Muscle of arm (tissue), 12 donors: ENCODE data around the gene HMMR. TPM values are rescaled to one million over a fixed set of nuclear protein-coding genes. Genes with fewer than 3 reads are reported as not detected.
"Not testable (repeated sequence)": the region's sequence is repeated elsewhere in the genome, so short reads cannot be mapped to it uniquely, and the experiment has no call there.

ENCODE experiments used
- DNase-seq: peaks from one replicate; pipeline ENCODE4 v3.0.0-alpha.2; 2013
- polyA plus RNA-seq, 12 donors: library from polyadenylated mRNA; unstranded; fragments of 120-200 nt; gene quantifications; one replicate each; pipeline ENCODE4 v1.2.1, GENCODE V29; 2013; ENCODE audit not compliant: insufficient read length in 12 of 12

HMMR gene
- polyA plus RNA-seq, 12 donors = 6.9 to 20.1 (median 12.2) TPM; not detected in 1

- DNase-seq = peak; percentile 96
These were observed 45.1 kb downstream of the HMMR start, which contains the start of gene MAT2B for GRCh38 chr5:163505368-163506094. Gene MAT2B (plus strand): TSS chr5:163505619. CDS start chr5:163505687, 68 bp downstream.

- DNase-seq = no peak
These were observed 45.6 kb downstream of the HMMR start for GRCh38 chr5:163506095-163506457.

- DNase-seq = no peak
These were observed 46.3 kb downstream of the HMMR start for GRCh38 chr5:163506726-163507125.

- no peak for DNase-seq
These were observed 48.3 kb downstream of the HMMR start for GRCh38 chr5:163508753-163509152.

GRCh38 chr5:163509291-163509951 lies 49.0 kb downstream of the HMMR start:
- no peak for DNase-seq

GRCh38 chr5:163512526-163512925 lies 52.1 kb downstream of the HMMR start:
- DNase-seq = no peak

GRCh38 chr5:163525096-163525495 lies 64.7 kb downstream of the HMMR start:
- DNase-seq = no peak

GRCh38 chr5:163529698-163530097 lies 69.3 kb downstream of the HMMR start:
- no peak for DNase-seq

GRCh38 chr5:163531272-163531671 lies 70.8 kb downstream of the HMMR start:
- DNase-seq = no peak

- no peak for DNase-seq
These were observed 72.0 kb downstream of the HMMR start for GRCh38 chr5:163532171-163533084.

- no peak for DNase-seq
These were observed 72.8 kb downstream of the HMMR start for GRCh38 chr5:163533223-163533622.

GRCh38 chr5:163534492-163535094 lies 74.2 kb downstream of the HMMR start:
- no peak for DNase-seq

GRCh38 chr5:163535290-163535689 lies 74.9 kb downstream of the HMMR start:
- no peak for DNase-seq

- DNase-seq = not testable (repeated sequence)
These were observed 76.0 kb downstream of the HMMR start for GRCh38 chr5:163536442-163536841.

- DNase-seq = no peak
These were observed 80.3 kb downstream of the HMMR start for GRCh38 chr5:163540696-163541095.

Other genes starting within 250 kb of the HMMR start
- 100 to 1,000 TPM in 11 of 12 donors, not detected in 1; 122 to 467 (median 357) TPM for gene CCNG1, start 23.0 kb upstream of the HMMR start, polyA plus RNA-seq
- gene NUDCD2, start 530 bp upstream of the HMMR start, polyA plus RNA-seq = 10 to 100 TPM in 10 of 12 donors, 1 to 10 TPM in 1, not detected in 1; 7.5 to 52.1 (median 42.6) TPM
- 10 to 100 TPM in 11 of 12 donors, not detected in 1; 45.4 to 69.2 (median 55.4) TPM for gene MAT2B, start 45.0 kb downstream of the HMMR start, polyA plus RNA-seq